H1 (cell line): ENCODE measurements around the gene TIMP4. TPM values are rescaled to one million over a fixed set of nuclear protein-coding genes. Genes with fewer than 3 reads are reported as not detected.
A peak's percentile ranks its signal among the peaks of the same experiment; 100 is the strongest.

Experiments used
- CTCF ChIA-PET: fragments of 300-600 bp; sonication (Branson Sonifier 250); formaldehyde crosslinking; loops from one replicate; lab custom pipeline; 2021; ENCODE audit not compliant: partially characterized antibody; lab: Charles Lee
- POLR2A ChIA-PET: fragments of 300-600 bp; sonication (Branson Sonifier 250); formaldehyde crosslinking; loops from one replicate; lab custom pipeline; 2021; ENCODE audit warnings: inconsistent platforms; ENCODE audit not compliant: partially characterized antibody; lab: Charles Lee
- DNase-seq, 2 experiments: peaks; one replicate each; pipeline versions ENCODE4 v3.0.0 to v3.0.0-alpha.2; 2010 to 2022; ENCODE audit warnings: low spot score in 2 of 2, low read depth in 1 of 2, mixed read lengths in 1 of 2
- FAIRE-seq: peaks from 2 replicates; lab custom pipeline; 2011; peaks lifted over from hg19 to GRCh38; lab: Jason Lieb, UNC
- H2AFZ ChIP-seq: 2 replicates; pipeline ENCODE4 v1.8.1; 2012; ENCODE audit warnings: low read length, inconsistent platforms
- H2AK5ac ChIP-seq: 2 replicates; pipeline ENCODE4 v1.6.1; 2013; ENCODE audit warnings: low read depth, low read length
- H2BK120ac ChIP-seq: replicated peaks from 2 replicates; pipeline ENCODE3; 2013; ENCODE audit warnings: low read depth, low read length, inconsistent platforms
- H2BK12ac ChIP-seq: 2 replicates; pipeline ENCODE4 v1.6.1; 2013; ENCODE audit warnings: low read depth, low read length
- H2BK15ac ChIP-seq: 2 replicates; pipeline ENCODE4 v1.6.1; 2013; ENCODE audit warnings: low read length
- H2BK20ac ChIP-seq: 2 replicates; pipeline ENCODE4 v1.6.1; 2013; ENCODE audit warnings: low read length
- H2BK5ac ChIP-seq: 2 replicates; pipeline ENCODE4 v1.6.1; 2013; ENCODE audit warnings: low read depth, low read length
- H3K14ac ChIP-seq: 2 replicates; pipeline ENCODE4 v1.6.1; 2013; ENCODE audit warnings: inconsistent platforms; ENCODE audit not compliant: insufficient read length
- H3K18ac ChIP-seq: 2 replicates; pipeline ENCODE4 v1.6.1; 2013; ENCODE audit warnings: low read length; ENCODE audit errors: extremely low read depth
- H3K23ac ChIP-seq: 2 replicates; pipeline ENCODE4 v1.6.1; 2013; ENCODE audit warnings: inconsistent platforms; ENCODE audit not compliant: insufficient read length
- H3K23me2 ChIP-seq: 2 replicates; pipeline ENCODE4 v1.6.1; 2013; ENCODE audit warnings: low read depth, low read length
- H3K27ac ChIP-seq: 2 replicates; pipeline ENCODE4 v1.6.1; 2011; ENCODE audit warnings: low read depth, low read length, inconsistent platforms
- H3K27me3 ChIP-seq, 4 experiments: replicated peaks in 1 of 4; 1 replicate in 1 of 4; 2 replicates in 3 of 4; pipeline versions ENCODE4 v1.6.1 to v1.8.1; 2011 to 2013; ENCODE audit warnings: low read length in 3 of 4, mild to moderate bottlenecking in 3 of 4, inconsistent platforms in 2 of 4, mixed read lengths in 2 of 4, moderate library complexity in 1 of 4; ENCODE audit not compliant: control insufficient read depth in 3 of 4, insufficient read depth in 3 of 4; ENCODE audit errors: extremely low read depth in 1 of 4
- H3K36me3 ChIP-seq, 4 experiments: 2 replicates each; pipeline versions ENCODE4 v1.6.1 to v1.8.1; 2011 to 2013; ENCODE audit warnings: mild to moderate bottlenecking in 4 of 4, low read length in 3 of 4, moderate library complexity in 2 of 4, control low read depth in 1 of 4, inconsistent platforms in 1 of 4; ENCODE audit not compliant: insufficient read depth in 4 of 4, control insufficient read depth in 2 of 4
- H3K4ac ChIP-seq: replicated peaks from 2 replicates; pipeline ENCODE3; 2013; ENCODE audit warnings: low read length, low read depth, mixed read lengths, inconsistent platforms; ENCODE audit not compliant: insufficient read length
- H3K4me1 ChIP-seq, 4 experiments: replicated peaks in 1 of 4; 1 replicate in 1 of 4; 2 replicates in 3 of 4; pipeline versions ENCODE4 v1.6.1 to v1.8.1; 2011 to 2013; ENCODE audit warnings: low read length in 3 of 4, inconsistent platforms in 2 of 4, mixed read lengths in 1 of 4; ENCODE audit not compliant: insufficient read depth in 4 of 4, control insufficient read depth in 3 of 4
- H3K4me2 ChIP-seq, 2 experiments: 2 replicates each; pipeline versions ENCODE4 v1.6.1 to v1.8.1; 2011 to 2013; ENCODE audit warnings: low read depth in 2 of 2, low read length in 2 of 2, control low read depth in 1 of 2, inconsistent platforms in 1 of 2, mild to moderate bottlenecking in 1 of 2; ENCODE audit not compliant: insufficient read depth in 1 of 2
- H3K4me3 ChIP-seq, 4 experiments: fragments of 200-600, 300-600 bp in 1 of 4; sonication (generic), shearing (Covaris generic), sonication (Bioruptor Twin) in 1 of 4; 2 replicates each; pipeline versions ENCODE4 v1.5.1 to v1.8.1; 2011 to 2016; ENCODE audit warnings: low read length in 4 of 4, low read depth in 3 of 4, control low read depth in 2 of 4, inconsistent platforms in 2 of 4, mild to moderate bottlenecking in 2 of 4, mixed read lengths in 1 of 4, moderate library complexity in 1 of 4; ENCODE audit not compliant: insufficient read depth in 2 of 4; ENCODE audit errors: extremely low read depth in 1 of 4
- H3K56ac ChIP-seq: replicated peaks from 2 replicates; pipeline ENCODE3; 2013; ENCODE audit warnings: low read depth, mild to moderate bottlenecking, mixed read lengths, low read length, inconsistent platforms; ENCODE audit not compliant: insufficient read length
- H3K79me1 ChIP-seq: 2 replicates; pipeline ENCODE4 v1.6.1; 2013; ENCODE audit warnings: low read depth, low read length, control low read depth
- H3K79me2 ChIP-seq, 2 experiments: 2 replicates each; pipeline versions ENCODE4 v1.6.1 to v1.8.1; 2012 to 2013; ENCODE audit warnings: low read length in 2 of 2, mild to moderate bottlenecking in 2 of 2, inconsistent platforms in 1 of 2; ENCODE audit not compliant: insufficient read depth in 2 of 2, control insufficient read depth in 1 of 2
- H3K9ac ChIP-seq, 4 experiments: replicated peaks in 1 of 4; 1 replicate in 1 of 4; 2 replicates in 3 of 4; pipeline versions ENCODE4 v1.6.1 to v1.8.1; 2011 to 2013; ENCODE audit warnings: low read depth in 3 of 4, low read length in 3 of 4, control low read depth in 2 of 4, mild to moderate bottlenecking in 2 of 4, moderate library complexity in 2 of 4, inconsistent platforms in 1 of 4; ENCODE audit errors: extremely low read depth in 1 of 4
- H3K9me3 ChIP-seq, 2 experiments: 2 replicates each; pipeline versions ENCODE4 v1.6.1 to v1.8.1; 2012 to 2013; ENCODE audit warnings: mild to moderate bottlenecking in 2 of 2, moderate library complexity in 2 of 2, control low read depth in 1 of 2, inconsistent platforms in 1 of 2, low read depth in 1 of 2, low read length in 1 of 2, mixed read lengths in 1 of 2; ENCODE audit not compliant: insufficient read depth in 2 of 2
- H4K20me1 ChIP-seq, 2 experiments: replicated peaks in 1 of 2; 2 replicates each; pipeline versions ENCODE3 to v1.8.1; 2011 to 2013; ENCODE audit warnings: inconsistent platforms in 2 of 2, low read length in 2 of 2, mild to moderate bottlenecking in 1 of 2; ENCODE audit not compliant: insufficient read depth in 2 of 2, control insufficient read depth in 1 of 2
- H4K5ac ChIP-seq: 2 replicates; pipeline ENCODE4 v1.6.1; 2013; ENCODE audit warnings: low read length, low read depth, mixed read lengths, inconsistent platforms; ENCODE audit not compliant: insufficient read length
- H4K8ac ChIP-seq: 2 replicates; pipeline ENCODE4 v1.8.0; 2013; ENCODE audit warnings: mild to moderate bottlenecking, moderate library complexity, low read length, inconsistent platforms; ENCODE audit not compliant: insufficient read depth; ENCODE audit errors: extremely low read depth
- H4K91ac ChIP-seq: replicated peaks from 2 replicates; pipeline ENCODE3; 2013; ENCODE audit warnings: low read length, mixed read lengths, inconsistent platforms; ENCODE audit not compliant: insufficient read length
- CREB1 ChIP-seq: IDR thresholded peaks from 2 replicates; pipeline ENCODE4 v1.6.1; 2012; ENCODE audit warnings: inconsistent platforms
- CTCF ChIP-seq, 3 experiments: IDR thresholded peaks; 1 replicate in 2 of 3; 2 replicates in 1 of 3; pipeline versions ENCODE4 v1.5.1 to v1.6.1; 2011; ENCODE audit warnings: low read length in 3 of 3, mild to moderate bottlenecking in 3 of 3, inconsistent platforms in 2 of 3, low read depth in 1 of 3, moderate library complexity in 1 of 3; ENCODE audit not compliant: insufficient read depth in 1 of 3; ENCODE audit errors: control extremely low read depth in 1 of 3
- RAD21 ChIP-seq, 2 experiments: IDR thresholded peaks in 1 of 2; conservative IDR thresholded peaks in 1 of 2; 2 replicates each; pipeline ENCODE4 v1.6.1; 2011; ENCODE audit warnings: low read depth in 2 of 2, low read length in 2 of 2, improper control_type of control experiment in 1 of 2, inconsistent platforms in 1 of 2, mild to moderate bottlenecking in 1 of 2, moderate library complexity in 1 of 2
- WGBS, 2 experiments: shearing (Covaris generic) in 1 of 2; methylation state at CpG; one replicate each; pipeline versions ENCODE4 v1.1.6 to v1.1.7; 2013 to 2015; ENCODE audit warnings: low lambda C conversion rate in 2 of 2, mixed read lengths in 2 of 2, inconsistent platforms in 1 of 2, low coverage in 1 of 2, missing lambda C conversion rate in 1 of 2; ENCODE audit not compliant: insufficient replicate concordance in 2 of 2, insufficient coverage in 1 of 2, insufficient read length in 1 of 2; ENCODE audit errors: extremely low coverage in 1 of 2, missing lambda C conversion rate in 1 of 2; 5-methylcytosine and 5-hydroxymethylcytosine counted together
- polyA plus RNA-seq, 7 experiments: library from polyadenylated mRNA; depleted of rRNA in 3 of 7; stranded (reverse) in 5 of 7; unstranded in 2 of 7; fragments of >200 nt in 5 of 7; fragments of 200-250 nt in 2 of 7; gene quantifications; 1 replicate in 5 of 7; 2 replicates in 1 of 7; 4 replicates in 1 of 7; pipeline versions ENCODE4 v1.2.1 to v1.2.3, GENCODE V29; 2011 to 2013; ENCODE audit warnings: missing spikeins in 2 of 7, mixed read lengths in 2 of 7
- total RNA-seq: library from RNA; stranded (reverse); fragmentation: NEBNext Ultra II Directional; extraction: Animal tissue kit (Norgen Biotek cat#: 25700); gene quantifications from 2 replicates; pipeline ENCODE4 v1.2.1, GENCODE V29; 2021

The TIMP4 gene
- total and polyA plus RNA-seq, 2 of the 8 experiments (the other 6 are each of a cell fraction or from before 2014, with no cell fraction given), result 5.1 to 8.7 TPM

GRCh38 chr3:12135029-12135657 lies 23.6 kb downstream of the TIMP4 start:
- no peaks in the 10 kb centered on the region for H3K4me1 ChIP-seq
- H3K4me3 ChIP-seq, result no peak overlapping the region
- H3K27ac ChIP-seq, result no peak overlapping the region
- no peak overlapping the region for H2BK120ac ChIP-seq
- no peak overlapping the region for H2BK15ac ChIP-seq
- H3K18ac ChIP-seq, result no peak overlapping the region
- H3K9ac ChIP-seq, result no peak overlapping the region
- DNase-seq (peak; percentile 17 to 78), FAIRE-seq (peak; percentile 79)
- H2AFZ ChIP-seq, result no peak overlapping the region
- CTCF ChIA-PET, result interaction anchor here (0.6 to 37.6 kb wide), 41 partner anchors 8 to 571 kb away, joined by 3 to 651 read pairs (median 4); partner anchors contain the start of genes TIMP4 and TSEN2
- H4K5ac ChIP-seq, result no peak overlapping the region
- H3K23ac ChIP-seq, result no peak overlapping the region
- no peak overlapping the region for H3K4me2 ChIP-seq
- H3K79me2 ChIP-seq, result no peaks in the 10 kb centered on the region
- H3K79me1 ChIP-seq, result no peaks in the 10 kb centered on the region
- H3K9me3 ChIP-seq, result no peaks in the 10 kb centered on the region
- H3K14ac ChIP-seq, result no peak overlapping the region
- H3K23me2 ChIP-seq, result no peaks in the 10 kb centered on the region
- H3K27me3 ChIP-seq, result no peaks in the 10 kb centered on the region
- WGBS, 2 experiments, result 3% methylated on average over 3 of the region's 3 CpGs; no CpG with 5 or more reads in 1 of the 2 experiments
- H3K56ac ChIP-seq, result no peak overlapping the region
- H2BK20ac ChIP-seq, result no peak overlapping the region
- no peak overlapping the region for H2AK5ac ChIP-seq
- H2BK12ac ChIP-seq, result no peak overlapping the region
- H4K20me1 ChIP-seq, result no peaks in the 10 kb centered on the region
- H3K4ac ChIP-seq, result no peak overlapping the region
- H2BK5ac ChIP-seq, result no peak overlapping the region
- POLR2A ChIA-PET, result interaction anchor here (0.9 to 1.1 kb wide), 2 partner anchors 42 to 82 kb away, joined by 3 to 4 read pairs; no protein-coding TSS in a partner anchor
- H4K8ac ChIP-seq, result no peak overlapping the region
- H4K91ac ChIP-seq, result no peak overlapping the region
- no peaks in the 10 kb centered on the region for H3K36me3 ChIP-seq
- TF ChIP-seq RAD21 (IDR thresholded peaks at IDR 0.05 in 1 of 2, conservative IDR thresholded peaks at IDR 0.05 in 1 of 2; ENCODE audit: low read depth in 2 of 2, low read length in 2 of 2) (peak; percentile 87 to 92), CTCF (IDR thresholded peaks at IDR 0.05; ENCODE audit: control extremely low read depth in 1 of 3, insufficient read depth in 1 of 3, low read depth in 1 of 3, low read length in 3 of 3) (peak; percentile 86 to 92 (median 90)), CREB1 (no peak)
